Measurements from ENCODE around the gene CST7. TPM values are rescaled to one million over a fixed set of nuclear protein-coding genes. Genes with fewer than 3 reads are reported as not detected.

Gene CST7
- total RNA-seq, 1 experiment from 2014 or later, result not detected

GRCh38 chr20:24987244-24987643, 38.2 kb downstream of the CST7 start:
- ChIA-PET POLR2A (no interaction called here), RAD21 (ENCODE audit: low non-redundant PET in 1 of 2, low total read pairs in 2 of 2, uncharacterized antibody in 2 of 2, unreplicated experiment in 2 of 2) (no interaction called here), CTCF (no interaction called here)
- H2AFZ ChIP-seq (ENCODE audit: low read depth, low read length, poor library complexity, severe bottlenecking), result no peak overlapping the region
- DNase-seq (ENCODE audit: low read depth, low spot score), result no peak
- TF ChIP-seq POLR2AphosphoS5 (IDR thresholded peaks at IDR 0.05; ENCODE audit: low read depth, low read length) (no peak), ATF3 (IDR thresholded peaks at IDR 0.05) (no peak), SIN3A (IDR thresholded peaks at IDR 0.05; ENCODE audit: low read depth) (no peak), CBX3 (IDR thresholded peaks at IDR 0.05; ENCODE audit: low read depth) (no peak), MAX (IDR thresholded peaks at IDR 0.05) (no peak), YY1 (IDR thresholded peaks at IDR 0.05; ENCODE audit: extremely low read depth, insufficient replicate concordance, low read depth, low read length) (no peak), ZNF274 (IDR thresholded peaks at IDR 0.05; ENCODE audit: low read depth, low read length) (no peak), EZH2phosphoT487 (IDR thresholded peaks at IDR 0.05; ENCODE audit: borderline replicate concordance) (no peak), FOSL1 (IDR thresholded peaks at IDR 0.05; ENCODE audit: low read depth) (no peak), REST (IDR thresholded peaks at IDR 0.05; ENCODE audit: low read depth) (no peak), RAD21 (IDR thresholded peaks at IDR 0.05; ENCODE audit: low read depth) (no peak), EGR1 (IDR thresholded peaks at IDR 0.05; ENCODE audit: low read depth) (no peak)
- ATAC-seq, result no peak
- no peaks in the 10 kb centered on the region for H3K9me2 ChIP-seq (ENCODE audit: insufficient read depth)
- peaks cover 7 to 10% of the 10 kb centered on the region in 2 experiments; a peak in 3 of 4 replicates for H3K4me1 ChIP-seq (ENCODE audit: control insufficient read depth in 1 of 2, insufficient read depth in 2 of 2, low read length in 2 of 2)
- no peaks in the 10 kb centered on the region for H4K20me1 ChIP-seq (ENCODE audit: insufficient read depth)
- H3K27me3 ChIP-seq (ENCODE audit: insufficient read depth, low read length), result no peaks in the 10 kb centered on the region
- H3K9me3 ChIP-seq (ENCODE audit: control insufficient read depth in 1 of 2, insufficient read depth in 1 of 2, low read depth in 1 of 2, low read length in 2 of 2), result no peaks in the 10 kb centered on the region
- no peak overlapping the region for H3K4me2 ChIP-seq (ENCODE audit: low read length)
- H3K79me2 ChIP-seq (ENCODE audit: insufficient read depth, low read length), result peaks cover 91% of the 10 kb centered on the region
- no peak overlapping the region for H3K4me3 ChIP-seq (replicated peaks in 1 of 2; ENCODE audit: low read depth in 1 of 2, low read length in 2 of 2)
- intact Hi-C loops (cut with micrococcal nuclease), result no loop called here
- H3K36me3 ChIP-seq (ENCODE audit: control insufficient read depth in 1 of 2, insufficient read depth in 2 of 2, low read length in 2 of 2), result peaks cover 6 to 11% of the 10 kb centered on the region in 2 experiments; a peak in 2 of 4 replicates
- H3K27ac ChIP-seq (ENCODE audit: low read depth, low read length), result no peak overlapping the region
- BruUV-seq (replicated peaks), result no TSS peak
- no peak overlapping the region for H3K9ac ChIP-seq (ENCODE audit: low read length)
